ENCODE measurements around the gene BICRA.

DNA sequence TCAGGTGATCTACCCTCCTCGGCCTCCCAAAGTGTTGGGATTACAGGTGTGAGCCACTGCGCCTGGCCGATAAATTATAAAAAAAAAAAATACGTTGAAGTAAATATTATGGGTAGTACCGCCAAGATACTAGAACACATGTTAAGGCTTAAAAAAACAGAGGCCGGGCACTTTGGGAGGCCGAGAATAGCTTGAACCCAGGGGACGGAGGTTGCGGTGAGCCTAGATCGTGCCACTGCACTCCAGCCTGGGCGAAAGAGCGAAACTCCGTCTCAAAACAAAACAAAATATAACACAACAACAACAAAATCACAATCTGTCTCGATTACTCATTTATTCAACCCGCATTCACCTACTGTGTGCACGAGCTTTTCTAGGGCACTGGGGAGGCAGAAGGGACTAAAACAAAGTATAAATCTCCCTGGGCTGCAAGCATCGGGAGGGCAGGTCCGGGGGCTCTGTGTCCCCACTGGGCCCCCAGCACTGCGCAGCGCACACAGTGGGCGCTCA is 1.3 kb upstream of the BICRA start:
- TF ChIP-seq, protein P1, sequence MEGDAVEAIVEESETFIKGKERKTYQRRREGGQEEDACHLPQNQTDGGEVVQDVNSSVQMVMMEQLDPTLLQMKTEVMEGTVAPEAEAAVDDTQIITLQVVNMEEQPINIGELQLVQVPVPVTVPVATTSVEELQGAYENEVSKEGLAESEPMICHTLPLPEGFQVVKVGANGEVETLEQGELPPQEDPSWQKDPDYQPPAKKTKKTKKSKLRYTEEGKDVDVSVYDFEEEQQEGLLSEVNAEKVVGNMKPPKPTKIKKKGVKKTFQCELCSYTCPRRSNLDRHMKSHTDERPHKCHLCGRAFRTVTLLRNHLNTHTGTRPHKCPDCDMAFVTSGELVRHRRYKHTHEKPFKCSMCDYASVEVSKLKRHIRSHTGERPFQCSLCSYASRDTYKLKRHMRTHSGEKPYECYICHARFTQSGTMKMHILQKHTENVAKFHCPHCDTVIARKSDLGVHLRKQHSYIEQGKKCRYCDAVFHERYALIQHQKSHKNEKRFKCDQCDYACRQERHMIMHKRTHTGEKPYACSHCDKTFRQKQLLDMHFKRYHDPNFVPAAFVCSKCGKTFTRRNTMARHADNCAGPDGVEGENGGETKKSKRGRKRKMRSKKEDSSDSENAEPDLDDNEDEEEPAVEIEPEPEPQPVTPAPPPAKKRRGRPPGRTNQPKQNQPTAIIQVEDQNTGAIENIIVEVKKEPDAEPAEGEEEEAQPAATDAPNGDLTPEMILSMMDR (IDR thresholded peaks at IDR 0.05; ENCODE audit: low read length) = no peak; the same call in 1 of the 2 replicates
- TF ChIP-seq EZH2 (IDR thresholded peaks at IDR 0.05; ENCODE audit: borderline replicate concordance, low read length) = no peak
